Gastrocnemius medialis (tissue), 4 donors: ENCODE results near the gene PNMA8A.

Experiments used
- POLR2A ChIP-seq, 2 donors: fragments of 450-650 bp; IDR thresholded peaks; one replicate each; pipeline ENCODE4 v1.6.1; 2017; ENCODE audit warnings: antibody characterized with exemption in 2 of 2, mild to moderate bottlenecking in 2 of 2, moderate library complexity in 2 of 2
- TF ChIP-seq, protein P1 (sequence below), 5 experiments: fragments of 450-650 bp in 3 of 5; fragments of 200-600 bp in 2 of 5; sonication (generic) in 2 of 5; IDR thresholded peaks in 4 of 5; conservative IDR thresholded peaks in 1 of 5; 1 replicate in 4 of 5; 2 replicates in 1 of 5; pipeline ENCODE4 v1.5.1; 2016 to 2019; ENCODE audit warnings: antibody characterized with exemption in 5 of 5, mild to moderate bottlenecking in 3 of 5, moderate library complexity in 3 of 5

DNA sequence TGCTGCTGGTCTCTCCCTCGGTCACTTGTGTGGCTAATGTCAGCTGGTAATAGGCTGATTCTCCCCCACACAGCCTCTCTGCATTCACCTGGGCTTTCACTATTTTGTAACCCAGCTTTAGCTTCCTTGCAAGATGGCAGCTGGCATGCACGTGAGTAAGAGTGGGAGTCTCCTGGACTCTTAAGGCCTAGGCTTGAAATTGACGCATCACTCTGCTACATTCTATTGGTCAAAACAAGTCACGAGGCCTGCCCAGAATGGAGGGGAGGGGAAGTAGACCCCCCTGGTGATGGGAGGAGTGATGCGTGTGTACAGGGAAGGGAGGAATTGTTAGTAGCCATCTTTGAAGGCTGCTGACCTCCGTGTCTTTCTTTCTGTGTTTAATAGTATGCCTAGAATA is 49.3 kb upstream of the PNMA8A start:
- TF ChIP-seq, protein P1, sequence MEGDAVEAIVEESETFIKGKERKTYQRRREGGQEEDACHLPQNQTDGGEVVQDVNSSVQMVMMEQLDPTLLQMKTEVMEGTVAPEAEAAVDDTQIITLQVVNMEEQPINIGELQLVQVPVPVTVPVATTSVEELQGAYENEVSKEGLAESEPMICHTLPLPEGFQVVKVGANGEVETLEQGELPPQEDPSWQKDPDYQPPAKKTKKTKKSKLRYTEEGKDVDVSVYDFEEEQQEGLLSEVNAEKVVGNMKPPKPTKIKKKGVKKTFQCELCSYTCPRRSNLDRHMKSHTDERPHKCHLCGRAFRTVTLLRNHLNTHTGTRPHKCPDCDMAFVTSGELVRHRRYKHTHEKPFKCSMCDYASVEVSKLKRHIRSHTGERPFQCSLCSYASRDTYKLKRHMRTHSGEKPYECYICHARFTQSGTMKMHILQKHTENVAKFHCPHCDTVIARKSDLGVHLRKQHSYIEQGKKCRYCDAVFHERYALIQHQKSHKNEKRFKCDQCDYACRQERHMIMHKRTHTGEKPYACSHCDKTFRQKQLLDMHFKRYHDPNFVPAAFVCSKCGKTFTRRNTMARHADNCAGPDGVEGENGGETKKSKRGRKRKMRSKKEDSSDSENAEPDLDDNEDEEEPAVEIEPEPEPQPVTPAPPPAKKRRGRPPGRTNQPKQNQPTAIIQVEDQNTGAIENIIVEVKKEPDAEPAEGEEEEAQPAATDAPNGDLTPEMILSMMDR (IDR thresholded peaks at IDR 0.05 in 4 of 5, conservative IDR thresholded peaks at IDR 0.05 in 1 of 5): no peak
- TF ChIP-seq POLR2A (IDR thresholded peaks at IDR 0.05): no peak
